ENCODE measurements around the gene NOTCH2. TPM values are rescaled to one million over a fixed set of nuclear protein-coding genes. Genes with fewer than 3 reads are reported as not detected.

NOTCH2 gene
- total and polyA plus RNA-seq, 10 of the 15 experiments (the other 5 are each of a cell fraction or from before 2014, with no cell fraction given): 0.02 to 2.0 (median 0.62) TPM; not detected in 1

GRCh38 chr1:119960501-119960900 lies 109.0 kb downstream of the NOTCH2 start:
- Histone ChIP-seq H3K79me2 (ENCODE audit: control insufficient read depth, insufficient read depth, low read length) (no peaks in the 10 kb centered on the region), H3K27ac (ENCODE audit: control insufficient read depth, insufficient read depth) (no peak overlapping the region), H3K4me3 (no peak overlapping the region), H3K9ac (ENCODE audit: control insufficient read depth, insufficient read depth, low read length) (no peak overlapping the region), H4K20me1 (ENCODE audit: control insufficient read depth, insufficient read depth) (no peaks in the 10 kb centered on the region), H3K4me1 (ENCODE audit: control insufficient read depth, insufficient read depth, low read length) (no peaks in the 10 kb centered on the region; the same call in 1 of the 2 replicates), H3K36me3 (ENCODE audit: control insufficient read depth in 2 of 2, insufficient read depth in 2 of 2, low read length in 1 of 2) (no peaks in the 10 kb centered on the region), H2AFZ (ENCODE audit: control insufficient read depth, low read depth, low read length) (no peak overlapping the region), H3K27me3 (replicated peaks in 1 of 2; ENCODE audit: control insufficient read depth in 2 of 2, insufficient read depth in 2 of 2, low read length in 1 of 2) (no peaks in the 10 kb centered on the region), H3K4me2 (ENCODE audit: control insufficient read depth, insufficient read depth) (no peak overlapping the region), H3K9me3 (replicated peaks; ENCODE audit: control insufficient read depth, insufficient read depth, low read length) (no peaks in the 10 kb centered on the region)
- SMC1A ChIA-PET (ENCODE audit: uncharacterized antibody, unreplicated experiment): interaction anchor here (0.8 kb wide), 1 partner anchor 8 kb away, joined by 3 read pairs; no protein-coding TSS in a partner anchor
- DNase-seq (ENCODE audit: low read depth, low spot score) (no peak), FAIRE-seq (no peak), ATAC-seq (no peak)
- BruUV-seq (replicated peaks): no TSS peak
- RAD21 ChIA-PET (ENCODE audit: unreplicated experiment): no interaction called here
- WGBS (ENCODE audit: insufficient coverage, insufficient replicate concordance, low lambda C conversion rate, missing lambda C conversion rate): 66% methylated on average over 4 of the region's 4 CpGs
- in situ Hi-C loops (cut with MboI): no loop called here
- POLR2A ChIA-PET: no interaction called here
- CTCF ChIA-PET: no interaction called here
- intact Hi-C loops (cut with micrococcal nuclease; ENCODE audit: unreplicated experiment): no loop called here
- TF ChIP-seq CEBPZ (IDR thresholded peaks at IDR 0.05; ENCODE audit: low read depth, low read length): no peak
- no peak for TF ChIP-seq TCF7 (IDR thresholded peaks at IDR 0.05; ENCODE audit: borderline replicate concordance)
- TF ChIP-seq HDAC2 (IDR thresholded peaks at IDR 0.05): no peak
- no peak for TF ChIP-seq E2F8 (IDR thresholded peaks at IDR 0.05; ENCODE audit: low read depth, partially characterized antibody)
- TF ChIP-seq MYC (IDR thresholded peaks at IDR 0.05; ENCODE audit: insufficient read depth, insufficient read length, insufficient replicate concordance, low read length, severe bottlenecking): no peak
- no peak for TF ChIP-seq CUX1 (IDR thresholded peaks at IDR 0.05; ENCODE audit: insufficient replicate concordance, low read depth, low read length)
- TF ChIP-seq ZNF592 (IDR thresholded peaks at IDR 0.05): no peak

Data from GM12878 (cell line).